M059J (cell line): ENCODE data around the gene HNRNPR. TPM values are rescaled to one million over a fixed set of nuclear protein-coding genes. Genes with fewer than 3 reads are reported as not detected.

Source experiments
- total RNA-seq: library from RNA; depleted of rRNA; stranded (reverse); fragments of >200 nt; shearing (Covaris generic); gene quantifications from 2 replicates; pipeline ENCODE4 v1.2.3, GENCODE V29; 2014; rRNA removed

HNRNPR gene
- total RNA-seq, 1 experiment from 2014 or later: 166 TPM

Other genes with a start within 250 kb of the HNRNPR start
- 24.2 and 33.9 TPM in 2 replicates for gene LUZP1, start 175.4 kb downstream of the HNRNPR start, total RNA-seq
- gene HTR1D, start 126.8 kb downstream of the HNRNPR start, total RNA-seq: 0.22 and 0.39 TPM in 2 replicates
- 18.3 and 18.6 TPM in 2 replicates for gene ZNF436, start 25.6 kb upstream of the HNRNPR start, total RNA-seq
- 0.07 and 0.30 TPM in 2 replicates for gene TCEA3, start 80.5 kb upstream of the HNRNPR start, total RNA-seq
- gene ASAP3, start 139.9 kb upstream of the HNRNPR start, total RNA-seq: 6.7 and 13.7 TPM in 2 replicates
- gene E2F2, start 186.9 kb upstream of the HNRNPR start, total RNA-seq: 2.8 and 3.6 TPM in 2 replicates
- 909 and 1,078 TPM in 2 replicates for gene ID3, start 215.2 kb upstream of the HNRNPR start, total RNA-seq